ENCODE results near the gene PYGO2.

PYGO2 gene

GRCh38 chr1:154956544-154956941 lies 5.0 kb downstream of the PYGO2 start:
- TF ChIP-seq POLR2AphosphoS5 (IDR thresholded peaks at IDR 0.05; ENCODE audit: low read depth, low read length) (no peak; the same call in 1 of the 2 replicates), TAF1 (IDR thresholded peaks at IDR 0.05; ENCODE audit: borderline replicate concordance, low read depth, low read length) (no peak), POLR2A (IDR thresholded peaks at IDR 0.05; ENCODE audit: low read depth, low read length) (no peak)
- DNase-seq (ENCODE audit: insufficient read length) (no peak), FAIRE-seq (no peak)

DNA sequence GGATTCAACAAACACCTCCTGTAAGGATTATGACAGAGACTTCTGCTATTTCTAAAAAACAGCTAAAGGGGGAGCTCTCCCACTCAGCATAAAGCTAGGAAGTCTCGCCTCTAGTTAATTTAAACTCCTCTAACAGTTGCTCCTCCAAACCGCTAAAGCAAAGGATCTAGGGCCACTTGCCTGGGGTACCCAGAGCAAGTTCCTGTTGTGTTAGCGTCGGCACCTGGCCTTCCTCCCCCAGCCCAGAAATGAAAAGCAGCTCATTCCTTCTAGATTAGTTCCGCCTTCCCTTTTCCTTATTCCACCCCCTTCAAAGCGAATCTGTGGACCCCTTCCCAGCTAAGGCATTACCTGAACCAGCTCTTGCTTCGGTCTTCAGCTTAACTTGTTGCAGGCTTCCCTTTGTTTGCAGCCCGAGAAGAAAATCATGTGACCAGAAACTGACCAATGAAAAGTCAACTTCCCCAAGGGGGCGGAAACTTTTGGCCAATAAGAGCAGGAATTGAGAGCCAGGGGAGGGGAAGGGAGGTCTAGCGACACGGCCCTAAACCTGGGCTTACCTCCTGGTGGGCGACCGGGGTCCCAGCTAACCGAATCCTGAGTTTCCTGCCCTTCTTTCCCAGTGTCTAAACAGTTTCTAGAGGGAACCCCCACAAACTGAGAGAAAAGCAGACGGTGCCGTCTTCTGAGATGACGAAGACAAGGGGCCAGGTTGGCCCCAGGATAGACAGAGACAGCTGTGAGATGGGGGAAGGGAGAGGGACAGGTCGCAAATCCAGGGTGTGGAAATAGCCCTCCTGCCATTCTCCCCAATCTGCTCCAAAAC lies 5.7 kb downstream of the PYGO2 start, which contains the start of gene PBXIP1:
Gene PBXIP1, minus strand, starts transcription at position 382 of the 826 bp plus-strand sequence. CDS start 2,378 bp downstream, outside the sequence.
- peak; percentile 90 for DNase-seq (ENCODE audit: insufficient read length)
- TF ChIP-seq POLR2A (IDR thresholded peaks at IDR 0.05; ENCODE audit: low read depth, low read length) (no peak), TAF1 (IDR thresholded peaks at IDR 0.05; ENCODE audit: borderline replicate concordance, low read depth, low read length) (no peak), POLR2AphosphoS5 (IDR thresholded peaks at IDR 0.05; ENCODE audit: low read depth, low read length) (no peak; the same call in 1 of the 2 replicates)
- peak; percentile 93 for FAIRE-seq

GRCh38 chr1:154955039-154955717 lies 6.4 kb downstream of the PYGO2 start:
- FAIRE-seq (peak; percentile 75), DNase-seq (ENCODE audit: insufficient read length) (no peak)
- no peak for TF ChIP-seq POLR2AphosphoS5 (IDR thresholded peaks at IDR 0.05; ENCODE audit: low read depth, low read length)
- no peak for TF ChIP-seq POLR2A (IDR thresholded peaks at IDR 0.05; ENCODE audit: low read depth, low read length)
- no peak for TF ChIP-seq TAF1 (IDR thresholded peaks at IDR 0.05; ENCODE audit: borderline replicate concordance, low read depth, low read length)

DNA sequence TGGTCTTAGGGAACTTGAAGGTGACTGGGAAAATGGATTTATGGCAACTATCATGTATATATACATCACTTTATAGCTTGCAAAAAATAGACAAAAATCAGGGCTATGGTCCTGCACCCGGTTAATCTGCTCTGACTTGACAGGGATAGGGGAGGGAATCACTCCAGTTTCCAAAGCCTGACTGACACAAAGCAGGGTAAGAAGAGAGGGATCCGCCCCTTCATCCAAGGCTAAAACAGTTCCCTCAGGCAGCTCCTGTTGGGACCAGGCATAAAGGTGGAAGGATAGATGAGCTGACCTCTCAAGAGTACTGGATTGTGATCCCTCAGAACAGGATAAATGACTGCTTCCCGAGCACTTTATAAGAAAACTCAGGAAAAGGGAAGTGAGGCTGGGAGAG lies 7.0 kb downstream of the PYGO2 start:
- no peak for FAIRE-seq
- DNase-seq (ENCODE audit: insufficient read length): no peak
- TF ChIP-seq TAF1 (IDR thresholded peaks at IDR 0.05; ENCODE audit: borderline replicate concordance, low read depth, low read length) (no peak), POLR2A (IDR thresholded peaks at IDR 0.05; ENCODE audit: low read depth, low read length) (no peak), POLR2AphosphoS5 (IDR thresholded peaks at IDR 0.05; ENCODE audit: low read depth, low read length) (no peak)

- no peak for TF ChIP-seq TAF1 (IDR thresholded peaks at IDR 0.05; ENCODE audit: borderline replicate concordance, low read depth, low read length)
- no peak for TF ChIP-seq POLR2AphosphoS5 (IDR thresholded peaks at IDR 0.05; ENCODE audit: low read depth, low read length)
- no peak for TF ChIP-seq POLR2A (IDR thresholded peaks at IDR 0.05; ENCODE audit: low read depth, low read length)
- DNase-seq (ENCODE audit: insufficient read length) (no peak), FAIRE-seq (no peak)
Measured at GRCh38 chr1:154953611-154954038, 8.0 kb downstream of the PYGO2 start.

DNA sequence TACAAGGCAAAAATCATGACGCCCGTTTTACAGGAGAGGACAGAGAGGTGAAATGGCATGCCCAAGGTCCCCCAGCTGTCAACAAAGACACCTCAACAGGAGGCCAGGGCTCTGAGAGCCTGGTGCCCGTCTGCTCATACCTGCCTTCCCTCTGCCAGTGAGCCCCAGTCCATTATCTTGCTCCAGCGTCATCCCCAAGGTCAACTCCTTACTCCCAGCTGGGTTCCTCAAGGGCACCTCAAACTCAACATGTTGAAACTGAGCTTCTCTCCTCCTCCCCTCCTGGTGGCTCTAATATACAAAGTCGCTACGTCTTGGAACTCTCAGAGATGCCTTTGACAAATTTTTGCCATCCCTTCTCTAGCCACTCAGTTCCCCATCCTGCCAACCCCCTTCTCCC lies 8.9 kb downstream of the PYGO2 start:
- TF ChIP-seq POLR2AphosphoS5 (IDR thresholded peaks at IDR 0.05; ENCODE audit: low read depth, low read length) (no peak), POLR2A (IDR thresholded peaks at IDR 0.05; ENCODE audit: low read depth, low read length) (no peak), TAF1 (IDR thresholded peaks at IDR 0.05; ENCODE audit: borderline replicate concordance, low read depth, low read length) (no peak)
- no peak for DNase-seq (ENCODE audit: insufficient read length)
- FAIRE-seq: no peak

DNA sequence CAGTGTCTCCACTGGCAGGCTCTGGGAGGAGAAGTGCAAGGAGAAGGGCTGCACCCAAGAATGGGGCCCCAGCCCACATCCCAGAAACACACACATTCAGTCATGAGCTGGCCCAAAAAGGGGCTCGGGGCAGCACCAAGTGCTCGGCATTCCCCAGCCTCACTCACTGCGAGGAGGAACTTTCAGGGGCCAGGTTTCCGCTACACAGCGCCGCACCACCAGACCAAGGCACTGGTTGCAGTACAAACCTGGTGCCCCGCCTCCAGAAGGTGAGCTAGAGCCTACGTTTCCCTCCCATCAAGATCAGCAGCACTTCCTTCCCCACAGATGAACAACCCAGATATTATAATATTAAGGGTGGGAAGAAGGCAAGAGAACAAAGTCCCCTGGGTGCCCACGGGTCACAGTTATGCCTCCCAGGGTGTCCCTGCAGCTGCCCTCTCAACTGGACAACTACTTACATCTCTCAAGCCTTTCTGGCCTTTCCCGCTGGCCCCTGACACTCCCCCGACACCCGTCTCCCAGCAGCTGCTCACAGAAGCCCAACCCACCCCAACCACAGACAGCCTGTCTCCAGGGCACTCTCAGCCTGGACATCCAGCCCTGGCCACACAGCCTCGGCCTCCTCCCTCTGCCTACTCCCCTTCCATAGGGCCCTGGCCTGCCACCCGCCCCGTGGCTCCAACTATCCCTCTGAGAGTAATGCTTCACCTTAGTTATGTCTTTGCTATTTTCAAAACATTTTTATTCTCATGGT lies 9.5 kb downstream of the PYGO2 start:
- TF ChIP-seq POLR2A (IDR thresholded peaks at IDR 0.05; ENCODE audit: low read depth, low read length) (no peak), TAF1 (IDR thresholded peaks at IDR 0.05; ENCODE audit: borderline replicate concordance, low read depth, low read length) (no peak), POLR2AphosphoS5 (IDR thresholded peaks at IDR 0.05; ENCODE audit: low read depth, low read length) (no peak)
- DNase-seq (ENCODE audit: insufficient read length): no peak
- no peak for FAIRE-seq

DNA sequence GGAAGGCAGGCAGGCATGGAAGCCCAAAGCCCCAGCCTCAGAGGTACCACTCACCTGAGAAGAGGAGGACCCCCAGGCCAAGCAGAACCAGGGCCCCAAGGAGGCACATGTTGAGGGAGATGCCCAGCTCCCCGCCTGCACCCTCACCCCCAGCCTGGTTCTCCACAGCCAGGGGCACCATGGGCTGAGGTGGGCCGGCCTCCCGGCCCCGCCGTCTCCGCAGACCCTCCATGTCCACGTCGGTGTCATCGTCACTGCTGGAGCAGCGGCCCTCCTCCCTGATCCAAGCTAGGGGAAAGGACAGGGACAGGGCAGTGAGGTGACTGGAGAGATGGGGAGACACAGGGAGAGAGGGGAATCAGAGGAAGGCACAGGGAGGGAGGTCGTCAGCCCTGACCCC lies 13.5 kb downstream of the PYGO2 start:
- FAIRE-seq: no peak
- TF ChIP-seq POLR2AphosphoS5 (IDR thresholded peaks at IDR 0.05; ENCODE audit: low read depth, low read length) (no peak), POLR2A (IDR thresholded peaks at IDR 0.05; ENCODE audit: low read depth, low read length) (no peak), TAF1 (IDR thresholded peaks at IDR 0.05; ENCODE audit: borderline replicate concordance, low read depth, low read length) (no peak)
- DNase-seq (ENCODE audit: insufficient read length): no peak

DNA sequence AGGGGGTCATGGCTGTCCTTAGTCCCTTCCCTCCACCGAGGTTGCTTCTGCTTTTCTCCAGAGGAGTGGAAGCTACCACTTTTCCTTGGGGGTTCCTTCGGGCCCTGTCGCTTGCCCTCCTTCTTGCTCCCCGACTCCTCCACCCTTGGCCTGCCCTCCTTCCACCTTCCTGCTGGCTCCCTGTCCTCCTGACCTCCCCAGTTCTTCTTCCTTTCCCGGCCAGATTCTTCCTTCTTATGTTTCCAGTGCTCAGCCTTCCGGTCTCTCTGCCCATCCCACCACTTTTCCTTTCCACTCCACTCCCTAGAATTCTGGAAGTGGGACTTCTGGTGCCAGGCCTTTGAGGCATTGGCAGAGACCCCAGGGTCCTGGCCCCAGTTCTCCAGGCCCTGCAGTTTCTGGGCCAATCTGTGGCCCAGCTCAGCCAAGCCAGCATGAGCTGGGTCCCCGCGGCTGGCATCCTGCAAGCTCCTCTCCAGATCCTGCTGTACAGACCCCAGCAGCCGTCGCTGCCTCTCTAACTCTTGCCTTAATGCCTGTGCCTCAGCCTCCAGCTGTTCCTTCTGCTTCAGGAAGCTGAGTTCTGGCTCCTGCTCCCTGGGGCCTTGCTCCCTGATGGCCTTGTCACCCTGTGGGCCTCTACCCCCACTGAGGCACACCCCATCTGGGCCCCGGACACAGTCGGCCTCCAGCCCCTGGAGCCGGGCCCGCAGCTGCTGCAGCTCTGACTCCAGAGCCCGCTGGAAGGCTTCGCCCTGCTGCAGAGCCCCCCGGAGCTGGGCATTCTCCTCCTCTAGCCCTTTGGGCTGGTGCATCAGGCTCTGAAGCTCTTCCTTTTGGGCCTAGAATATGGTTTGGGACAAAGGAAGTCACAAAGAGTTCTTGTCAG lies 15.4 kb downstream of the PYGO2 start:
- no peak for FAIRE-seq
- no peak for TF ChIP-seq TAF1 (IDR thresholded peaks at IDR 0.05; ENCODE audit: borderline replicate concordance, low read depth, low read length)
- TF ChIP-seq POLR2A (IDR thresholded peaks at IDR 0.05; ENCODE audit: low read depth, low read length): no peak
- no peak for TF ChIP-seq POLR2AphosphoS5 (IDR thresholded peaks at IDR 0.05; ENCODE audit: low read depth, low read length)
- no peak for DNase-seq (ENCODE audit: insufficient read length)

GRCh38 chr1:154945160-154945961 lies 16.2 kb downstream of the PYGO2 start:
- FAIRE-seq (no peak), DNase-seq (ENCODE audit: insufficient read length) (no peak)
- no peak for TF ChIP-seq POLR2AphosphoS5 (IDR thresholded peaks at IDR 0.05; ENCODE audit: low read depth, low read length)
- TF ChIP-seq TAF1 (IDR thresholded peaks at IDR 0.05; ENCODE audit: borderline replicate concordance, low read depth, low read length): no peak
- no peak for TF ChIP-seq POLR2A (IDR thresholded peaks at IDR 0.05; ENCODE audit: low read depth, low read length)
